Activated CD4-positive, CD25-positive, alpha-beta regulatory T cell treated with anti-CD3 and anti-CD28 coated beads, Interleukin-2, amount 50 U/mL, for 24 hours (primary cell): ENCODE data around the gene TCF25.
"Not testable (repeated sequence)": the region's sequence is repeated elsewhere in the genome, so short reads cannot be mapped to it uniquely, and the experiment has no call there.

Source experiments
- ATAC-seq, 2 donors: fragments of 150-1000 bp; cut with Tn5 transposase; one replicate each; pipeline ENCODE4 v1.10.0; 2021; ENCODE audit warnings: mild to moderate bottlenecking in 1 of 2, moderate library complexity in 1 of 2

Gene TCF25

GRCh38 chr16:89906140-89907025, 33.0 kb downstream of the TCF25 start:
- no peak for ATAC-seq

- no peak for ATAC-seq
These were observed 33.8 kb downstream of the TCF25 start for GRCh38 chr16:89907055-89907814.

GRCh38 chr16:89908236-89908635, 34.8 kb downstream of the TCF25 start:
- ATAC-seq, result no peak

DNA sequence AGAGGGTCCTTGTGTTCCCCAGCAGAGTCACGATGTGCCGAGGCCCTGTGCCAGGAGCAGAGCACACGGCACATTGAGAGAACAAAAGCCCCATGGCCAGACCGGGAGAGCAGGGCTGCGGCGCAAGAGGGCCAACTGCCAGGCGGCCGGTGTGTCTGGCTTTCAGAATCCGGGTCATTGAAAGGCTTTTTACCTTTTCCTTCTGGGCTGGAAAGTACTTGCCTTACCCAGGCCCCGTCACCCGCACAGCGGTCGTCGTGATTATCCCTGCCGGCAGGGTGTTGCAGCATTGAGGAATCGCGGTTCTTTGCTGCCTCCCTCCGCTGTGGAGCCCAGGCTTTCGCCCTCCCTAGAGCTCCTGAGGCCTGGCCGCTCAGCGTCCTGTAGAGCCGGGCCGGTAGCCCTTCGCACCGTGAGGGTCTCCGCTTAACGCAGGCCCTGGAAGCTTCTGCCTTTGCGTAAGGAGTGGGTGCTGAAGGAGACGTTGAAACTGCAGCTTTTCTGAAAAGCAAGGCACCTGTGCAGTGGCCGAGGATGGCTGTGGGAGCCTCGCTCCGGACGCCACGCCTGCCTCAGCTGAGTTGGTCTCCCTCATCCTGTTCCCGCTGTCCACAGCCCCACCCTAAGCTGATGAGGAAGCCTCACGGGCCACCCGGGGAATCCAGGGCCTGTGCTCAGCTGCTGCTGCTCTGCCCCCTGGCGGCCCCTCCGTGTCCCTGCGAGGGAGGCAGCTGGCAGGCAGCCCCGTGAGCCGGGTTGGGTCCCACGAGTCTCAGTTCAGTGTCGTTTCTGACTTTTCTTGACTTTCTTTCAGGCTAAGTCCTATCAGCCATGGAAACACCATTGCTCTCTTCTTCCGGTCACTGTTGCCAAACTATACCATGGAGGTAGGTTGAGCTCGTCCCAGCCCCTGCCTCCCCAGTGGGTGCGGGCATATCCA, 36.7 kb downstream of the TCF25 start:
- peak; percentile 80 to 84 for ATAC-seq

GRCh38 chr16:89910717-89911354, 37.4 kb downstream of the TCF25 start:
- ATAC-seq, result no peak

DNA sequence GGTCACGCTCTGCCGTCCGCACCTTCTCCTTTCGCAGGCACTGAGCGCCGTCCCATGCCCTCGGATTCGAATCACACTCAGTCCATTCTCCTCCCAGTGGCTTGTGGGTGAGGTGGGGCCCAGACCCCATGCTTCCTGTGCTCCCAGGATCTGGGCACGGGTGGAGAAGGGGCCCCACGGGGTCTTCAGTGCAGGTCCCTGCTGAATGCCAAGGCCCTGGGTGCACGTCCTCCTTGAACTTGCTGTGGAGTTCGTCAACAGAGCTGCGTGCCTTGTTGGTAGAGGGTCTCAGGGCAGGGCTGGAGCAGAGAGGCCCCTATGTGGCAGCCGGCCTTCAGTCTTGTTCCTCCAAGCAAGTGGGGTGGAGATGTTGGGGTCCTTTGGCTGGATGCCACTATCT, 38.0 kb downstream of the TCF25 start:
- ATAC-seq, result no peak

DNA sequence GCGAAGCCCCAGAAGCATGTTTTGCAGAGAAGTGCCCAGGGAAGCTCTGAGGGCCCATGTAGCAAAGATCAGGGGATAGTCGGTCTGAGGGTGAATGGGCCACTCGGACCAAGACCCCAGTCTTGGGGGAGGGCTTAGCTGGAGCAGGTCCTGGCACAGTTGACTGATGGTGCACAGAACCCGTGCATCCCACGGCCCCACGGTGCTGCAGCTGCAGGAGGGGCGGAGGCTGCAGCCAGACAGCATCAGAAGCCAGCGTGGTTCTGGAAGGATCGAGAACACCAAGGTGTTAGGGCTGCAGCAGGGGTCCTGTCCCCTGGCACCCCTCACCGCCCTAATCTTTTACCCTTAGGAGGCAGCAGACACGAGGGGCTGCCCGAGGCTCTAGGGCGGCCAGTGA, 38.8 kb downstream of the TCF25 start:
- no peak for ATAC-seq

DNA sequence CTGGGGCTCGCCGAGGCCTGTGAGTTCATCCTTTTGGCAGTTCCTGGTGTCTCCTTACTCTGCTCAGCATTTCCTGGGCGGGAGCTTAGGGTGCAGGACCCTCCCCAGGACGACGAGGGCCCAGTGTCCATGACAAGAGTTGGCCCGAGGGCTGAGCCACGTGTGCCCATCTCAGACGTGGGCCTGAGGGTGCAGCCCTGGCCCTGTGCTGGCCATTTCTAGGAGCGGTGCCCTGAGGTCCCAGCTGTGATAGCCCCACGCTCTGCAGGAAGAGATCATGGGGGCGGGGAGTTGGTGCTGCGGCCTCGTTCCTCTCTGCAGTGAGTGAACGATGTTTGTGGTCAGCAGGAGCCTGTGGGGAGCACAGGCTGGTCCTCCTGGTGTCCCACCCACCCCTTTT, 39.2 kb downstream of the TCF25 start:
- no peak for ATAC-seq

DNA sequence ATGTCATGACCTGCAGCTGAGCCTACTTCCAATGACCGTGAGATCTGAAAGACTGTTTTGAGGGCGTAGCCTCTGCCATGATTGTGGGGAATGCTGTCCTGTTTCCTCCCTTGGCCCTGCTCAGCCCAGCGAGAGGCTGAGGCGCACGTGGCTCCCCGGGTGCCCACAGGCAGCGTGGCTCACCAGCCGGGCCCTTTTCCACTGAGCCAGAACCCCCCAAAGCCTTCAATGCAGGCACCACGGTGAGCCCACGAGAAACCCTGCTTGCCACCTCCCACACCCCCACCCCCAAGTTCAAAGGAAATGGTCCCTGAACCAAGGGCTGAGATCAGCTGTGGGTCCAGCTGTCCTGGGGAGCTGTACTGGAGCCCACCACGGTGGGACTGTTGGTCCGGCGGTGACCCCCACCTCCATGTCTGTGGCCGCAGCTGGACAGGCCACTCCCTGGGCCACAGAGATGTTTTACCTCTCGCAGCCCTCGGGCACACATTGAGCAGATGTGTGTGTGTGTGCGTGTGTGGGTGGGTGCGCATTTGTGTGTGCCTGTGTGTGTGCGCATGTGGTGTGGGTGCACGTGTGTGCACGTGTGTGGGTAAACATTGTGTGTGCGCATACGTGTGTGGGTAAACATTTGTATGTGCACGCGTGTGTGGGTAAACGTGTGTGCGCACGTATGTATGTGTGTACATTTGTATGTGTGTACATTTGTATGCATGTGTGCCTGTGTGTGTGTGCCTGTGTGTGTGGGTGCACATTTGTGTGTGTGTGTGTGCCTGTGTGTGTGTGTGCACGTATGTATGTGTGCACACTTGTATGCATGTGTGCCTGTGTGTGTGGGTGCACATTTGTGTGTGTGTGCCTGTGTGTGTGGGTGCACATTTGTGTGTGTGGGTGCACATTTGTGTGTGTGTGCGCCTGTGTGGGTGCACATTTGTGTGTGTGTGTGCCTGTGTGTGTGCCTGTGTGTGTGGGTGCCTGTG, 40.3 kb downstream of the TCF25 start:
- no peak for ATAC-seq

DNA sequence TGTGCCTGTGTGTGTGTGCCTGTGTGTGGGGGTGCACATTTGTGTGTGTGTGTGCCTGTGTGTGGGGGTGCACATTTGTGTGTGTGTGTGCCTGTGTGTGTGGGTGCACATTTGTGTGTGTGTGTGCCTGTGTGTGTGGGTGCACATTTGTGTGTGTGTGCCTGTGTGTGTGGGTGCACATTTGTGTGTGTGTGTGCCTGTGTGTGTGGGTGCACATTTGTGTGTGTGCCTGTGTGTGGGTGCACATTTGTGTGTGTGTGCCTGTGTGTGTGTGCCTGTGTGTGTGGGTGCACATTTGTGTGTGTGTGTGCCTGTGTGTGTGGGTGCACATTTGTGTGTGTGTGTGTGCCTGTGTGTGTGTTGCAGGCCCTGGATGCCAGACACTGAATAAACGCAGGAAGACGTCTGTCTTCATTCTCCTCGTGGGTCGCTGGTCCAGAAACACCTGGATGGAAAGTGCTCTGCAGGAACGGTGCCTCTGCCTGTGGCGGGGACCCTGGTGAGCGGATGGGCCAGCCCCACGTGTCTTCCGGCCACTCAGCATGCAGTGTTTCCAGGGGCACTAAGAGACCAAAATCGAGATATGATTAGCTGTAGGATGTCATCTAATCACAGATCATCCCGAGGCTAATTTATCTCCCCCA, 41.4 kb downstream of the TCF25 start:
- ATAC-seq, result not testable (repeated sequence)

- ATAC-seq, result no peak
These were observed 42.2 kb downstream of the TCF25 start for GRCh38 chr16:89915303-89916232.

- peak; percentile 82 to 84 for ATAC-seq
These were observed 44.5 kb downstream of the TCF25 start for GRCh38 chr16:89917773-89918452.

DNA sequence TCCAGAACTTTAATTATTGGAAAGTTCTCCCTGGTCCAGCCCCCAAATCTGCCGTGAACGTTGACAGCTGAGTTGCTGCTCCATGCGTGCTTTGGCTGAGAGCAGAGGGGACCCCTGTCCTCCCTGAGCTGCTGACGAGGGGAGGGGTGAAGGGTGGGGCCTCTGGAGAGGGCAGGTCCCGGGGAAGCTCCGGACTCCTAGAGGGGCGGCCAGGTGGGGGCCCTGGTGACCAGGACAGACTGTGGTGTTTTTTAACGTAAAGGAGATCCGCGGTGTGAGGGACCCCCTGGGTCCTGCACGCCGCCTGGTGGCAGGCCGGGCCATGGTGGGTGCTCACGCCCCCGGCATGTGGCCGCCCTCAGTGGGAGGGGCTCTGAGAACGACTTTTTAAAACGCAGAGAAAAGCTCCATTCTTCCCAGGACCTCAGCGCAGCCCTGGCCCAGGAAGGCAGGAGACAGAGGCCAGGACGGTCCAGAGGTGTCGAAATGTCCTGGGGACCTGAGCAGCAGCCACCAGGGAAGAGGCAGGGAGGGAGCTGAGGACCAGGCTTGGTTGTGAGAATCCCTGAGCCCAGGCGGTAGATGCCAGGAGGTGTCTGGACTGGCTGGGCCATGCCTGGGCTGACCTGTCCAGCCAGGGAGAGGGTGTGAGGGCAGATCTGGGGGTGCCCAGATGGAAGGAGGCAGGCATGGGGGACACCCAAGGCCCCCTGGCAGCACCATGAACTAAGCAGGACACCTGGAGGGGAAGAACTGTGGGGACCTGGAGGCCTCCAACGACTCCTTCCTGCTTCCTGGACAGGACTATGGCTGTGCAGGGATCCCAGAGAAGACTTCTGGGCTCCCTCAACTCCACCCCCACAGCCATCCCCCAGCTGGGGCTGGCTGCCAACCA, 45.3 kb downstream of the TCF25 start, which contains the start of gene MC1R:
Gene MC1R (plus strand): TSS at position 410 of the 895 bp plus-strand sequence. CDS start 397 bp downstream, at position 807.
- ATAC-seq, result peak in 1 of 2 donors; percentile 32

DNA sequence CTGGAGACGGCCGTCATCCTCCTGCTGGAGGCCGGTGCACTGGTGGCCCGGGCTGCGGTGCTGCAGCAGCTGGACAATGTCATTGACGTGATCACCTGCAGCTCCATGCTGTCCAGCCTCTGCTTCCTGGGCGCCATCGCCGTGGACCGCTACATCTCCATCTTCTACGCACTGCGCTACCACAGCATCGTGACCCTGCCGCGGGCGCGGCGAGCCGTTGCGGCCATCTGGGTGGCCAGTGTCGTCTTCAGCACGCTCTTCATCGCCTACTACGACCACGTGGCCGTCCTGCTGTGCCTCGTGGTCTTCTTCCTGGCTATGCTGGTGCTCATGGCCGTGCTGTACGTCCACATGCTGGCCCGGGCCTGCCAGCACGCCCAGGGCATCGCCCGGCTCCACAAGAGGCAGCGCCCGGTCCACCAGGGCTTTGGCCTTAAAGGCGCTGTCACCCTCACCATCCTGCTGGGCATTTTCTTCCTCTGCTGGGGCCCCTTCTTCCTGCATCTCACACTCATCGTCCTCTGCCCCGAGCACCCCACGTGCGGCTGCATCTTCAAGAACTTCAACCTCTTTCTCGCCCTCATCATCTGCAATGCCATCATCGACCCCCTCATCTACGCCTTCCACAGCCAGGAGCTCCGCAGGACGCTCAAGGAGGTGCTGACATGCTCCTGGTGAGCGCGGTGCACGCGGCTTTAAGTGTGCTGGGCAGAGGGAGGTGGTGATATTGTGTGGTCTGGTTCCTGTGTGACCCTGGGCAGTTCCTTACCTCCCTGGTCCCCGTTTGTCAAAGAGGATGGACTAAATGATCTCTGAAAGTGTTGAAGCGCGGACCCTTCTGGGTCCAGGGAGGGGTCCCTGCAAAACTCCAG, 46.4 kb downstream of the TCF25 start:
- ATAC-seq, result no peak

GRCh38 chr16:89920723-89921122, 47.3 kb downstream of the TCF25 start:
- no peak for ATAC-seq

DNA sequence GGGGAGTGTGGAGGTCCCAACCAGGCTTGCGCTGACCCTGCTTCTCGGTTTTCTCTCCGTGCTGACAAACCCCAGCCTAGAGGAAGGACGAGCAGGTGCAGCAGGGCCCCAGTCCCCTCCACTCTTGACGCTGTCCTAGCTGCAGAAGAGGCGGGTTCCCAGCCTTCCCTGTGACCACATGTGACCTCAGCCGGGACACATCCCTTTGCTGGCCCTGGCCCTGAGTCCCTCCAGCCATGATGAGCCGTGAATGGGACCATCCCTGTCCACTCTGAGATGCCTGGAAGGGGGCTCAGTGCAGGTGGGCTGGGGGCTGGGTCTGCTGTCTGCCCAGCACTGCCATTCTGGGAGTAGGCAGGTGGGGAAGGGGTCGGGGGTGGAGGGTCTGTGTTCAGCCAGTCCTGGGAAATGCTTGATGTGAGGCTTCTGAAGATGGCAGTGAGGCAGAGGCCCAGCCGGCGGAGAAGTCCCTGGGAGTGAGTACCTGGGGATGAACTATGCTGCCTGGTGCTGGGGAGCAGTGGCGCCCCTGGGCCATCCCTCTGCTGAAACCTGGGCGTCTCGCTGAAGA, 47.8 kb downstream of the TCF25 start:
- ATAC-seq, result no peak
